ENCODE results near the gene AFDN.

Gene AFDN

DNA sequence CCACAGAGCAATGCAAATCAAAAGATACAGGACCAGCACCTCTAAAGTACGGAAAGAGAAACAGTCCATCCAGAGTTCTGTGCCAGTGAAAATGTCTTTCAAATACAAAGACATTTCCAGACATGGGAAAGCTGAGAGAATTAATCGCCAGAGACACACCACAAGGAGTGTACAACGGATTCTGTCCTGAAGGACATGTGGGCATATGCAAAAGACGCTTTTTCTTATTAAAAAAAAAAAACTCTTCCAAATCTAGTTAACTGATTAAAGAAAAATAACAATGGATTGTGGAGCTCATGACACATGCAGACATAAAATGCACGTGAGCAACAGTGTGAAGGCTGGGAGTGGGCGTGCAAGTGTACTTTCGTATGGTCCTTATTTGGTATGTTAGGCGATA is 193.5 kb downstream of the AFDN start:
- Histone ChIP-seq H3K27ac (no peak overlapping the region), H3K27me3 (peaks cover 0 to 7% of the 10 kb centered on the region in 2 donors), H3K36me3 (no peaks in the 10 kb centered on the region), H3K4me3 (no peak overlapping the region), H3K4me1 (no peaks in the 10 kb centered on the region), H3K9me3 (no peaks in the 10 kb centered on the region)
- intact Hi-C loops (cut with DNase I; ENCODE audit: low total_unique reads): no loop called here
- no peak for TF ChIP-seq CTCF (IDR thresholded peaks at IDR 0.05)
- DNase-seq: no peak

GRCh38 chr6:168021581-168021980 is 194.9 kb downstream of the AFDN start:
- peaks cover 0 to 12% of the 10 kb centered on the region in 2 donors for H3K27me3 ChIP-seq
- H3K4me3 ChIP-seq: no peak overlapping the region
- intact Hi-C loops (cut with DNase I; ENCODE audit: low total_unique reads): no loop called here
- H3K9me3 ChIP-seq: no peaks in the 10 kb centered on the region
- no peak for DNase-seq
- no peak overlapping the region for H3K27ac ChIP-seq
- no peaks in the 10 kb centered on the region for H3K36me3 ChIP-seq
- no peaks in the 10 kb centered on the region for H3K4me1 ChIP-seq
- TF ChIP-seq CTCF (IDR thresholded peaks at IDR 0.05): no peak
